Measurements from ENCODE around the gene PHC2. TPM values are rescaled to one million over a fixed set of nuclear protein-coding genes. Genes with fewer than 3 reads are reported as not detected.

Gene PHC2
- total and polyA plus RNA-seq, 3 donors from 2014 or later: 121 to 178 (median 130) TPM

DNA sequence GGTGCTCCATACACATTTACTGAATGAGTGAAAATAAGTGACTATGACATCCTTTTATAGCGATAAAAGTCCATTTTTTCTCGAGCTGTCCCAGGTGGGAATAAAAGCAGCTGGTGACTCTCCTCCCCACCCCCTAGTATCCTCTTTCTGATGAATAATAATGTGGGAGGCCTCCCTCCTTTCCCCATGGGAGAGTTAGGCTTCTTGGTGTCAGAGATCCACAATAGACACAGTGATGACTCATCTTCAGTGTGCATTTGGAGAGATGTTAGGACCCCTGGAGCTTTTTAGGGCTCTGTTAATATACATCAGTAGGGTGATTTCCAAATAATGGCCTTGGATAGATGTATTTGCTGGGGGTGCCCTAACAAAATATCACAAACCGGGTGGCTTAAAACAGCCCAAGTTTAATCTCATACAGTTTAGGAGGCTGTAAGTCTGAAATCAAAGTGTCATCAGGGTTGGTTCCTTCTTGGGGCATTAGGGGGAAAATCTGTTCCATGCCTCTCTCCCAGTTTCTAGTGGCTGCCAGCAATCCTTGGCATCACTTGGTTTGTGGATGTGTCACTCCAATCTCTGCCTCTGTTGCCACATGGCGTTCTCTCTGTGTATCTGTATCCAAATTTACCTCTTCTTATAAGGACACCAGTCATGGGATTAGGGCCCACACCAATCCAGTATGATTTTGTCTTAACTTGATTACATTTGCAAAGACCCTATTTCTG is 4.4 kb upstream of the PHC2 start:
- WGBS, 2 donors: 74 to 80% methylated on average over 4 of the region's 4 CpGs

DNA sequence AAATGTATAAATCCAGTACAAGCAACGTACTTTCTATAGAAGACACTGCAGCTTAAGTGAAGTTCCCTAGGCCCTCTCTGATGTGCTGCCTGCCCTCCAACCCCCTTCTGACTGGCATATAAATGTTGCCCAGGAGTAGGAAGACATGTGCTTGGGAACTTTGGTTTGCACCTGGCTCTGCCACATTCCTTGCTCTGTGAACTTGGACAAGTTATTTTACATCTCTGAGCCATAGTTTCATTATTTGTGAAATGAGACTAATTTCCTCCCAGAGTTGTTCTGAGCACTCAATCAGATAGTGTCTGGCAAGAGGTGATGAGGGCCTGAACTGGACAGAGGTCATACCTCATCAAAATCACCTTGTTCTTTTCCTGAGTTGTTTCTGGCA is 3.5 kb upstream of the PHC2 start:
- H3K9me3 ChIP-seq: no peaks in the 10 kb centered on the region
- no peak for TF ChIP-seq POLR2A (IDR thresholded peaks at IDR 0.05)
- TF ChIP-seq, protein P1, sequence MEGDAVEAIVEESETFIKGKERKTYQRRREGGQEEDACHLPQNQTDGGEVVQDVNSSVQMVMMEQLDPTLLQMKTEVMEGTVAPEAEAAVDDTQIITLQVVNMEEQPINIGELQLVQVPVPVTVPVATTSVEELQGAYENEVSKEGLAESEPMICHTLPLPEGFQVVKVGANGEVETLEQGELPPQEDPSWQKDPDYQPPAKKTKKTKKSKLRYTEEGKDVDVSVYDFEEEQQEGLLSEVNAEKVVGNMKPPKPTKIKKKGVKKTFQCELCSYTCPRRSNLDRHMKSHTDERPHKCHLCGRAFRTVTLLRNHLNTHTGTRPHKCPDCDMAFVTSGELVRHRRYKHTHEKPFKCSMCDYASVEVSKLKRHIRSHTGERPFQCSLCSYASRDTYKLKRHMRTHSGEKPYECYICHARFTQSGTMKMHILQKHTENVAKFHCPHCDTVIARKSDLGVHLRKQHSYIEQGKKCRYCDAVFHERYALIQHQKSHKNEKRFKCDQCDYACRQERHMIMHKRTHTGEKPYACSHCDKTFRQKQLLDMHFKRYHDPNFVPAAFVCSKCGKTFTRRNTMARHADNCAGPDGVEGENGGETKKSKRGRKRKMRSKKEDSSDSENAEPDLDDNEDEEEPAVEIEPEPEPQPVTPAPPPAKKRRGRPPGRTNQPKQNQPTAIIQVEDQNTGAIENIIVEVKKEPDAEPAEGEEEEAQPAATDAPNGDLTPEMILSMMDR (IDR thresholded peaks at IDR 0.05): no peak
- 88 to 94% methylated on average over 1 of the region's 1 CpG for WGBS, 2 donors
- H3K36me3 ChIP-seq (ENCODE audit: low read depth, missing control alignments): no peaks in the 10 kb centered on the region
- intact Hi-C loops (cut with DNase I; ENCODE audit: low total_unique reads): no loop called here
- H3K4me3 ChIP-seq: no peak overlapping the region
- H3K27ac ChIP-seq: no peak overlapping the region
- no peaks in the 10 kb centered on the region for H3K4me1 ChIP-seq
- DNase-seq: no peak
- no peaks in the 10 kb centered on the region for H3K27me3 ChIP-seq

More for the DNA sequence above, 4.4 kb upstream of the PHC2 start:
- H3K27ac ChIP-seq: no peak overlapping the region
- H3K9me3 ChIP-seq: no peaks in the 10 kb centered on the region
- no peaks in the 10 kb centered on the region for H3K4me1 ChIP-seq
- H3K27me3 ChIP-seq: no peaks in the 10 kb centered on the region
- H3K36me3 ChIP-seq (ENCODE audit: low read depth, missing control alignments): no peaks in the 10 kb centered on the region
- intact Hi-C loops (cut with DNase I; ENCODE audit: low total_unique reads): no loop called here
- H3K4me3 ChIP-seq: no peak overlapping the region
- DNase-seq: no peak
- TF ChIP-seq, protein P1 (IDR thresholded peaks at IDR 0.05): no peak
- TF ChIP-seq POLR2A (IDR thresholded peaks at IDR 0.05): no peak

DNA sequence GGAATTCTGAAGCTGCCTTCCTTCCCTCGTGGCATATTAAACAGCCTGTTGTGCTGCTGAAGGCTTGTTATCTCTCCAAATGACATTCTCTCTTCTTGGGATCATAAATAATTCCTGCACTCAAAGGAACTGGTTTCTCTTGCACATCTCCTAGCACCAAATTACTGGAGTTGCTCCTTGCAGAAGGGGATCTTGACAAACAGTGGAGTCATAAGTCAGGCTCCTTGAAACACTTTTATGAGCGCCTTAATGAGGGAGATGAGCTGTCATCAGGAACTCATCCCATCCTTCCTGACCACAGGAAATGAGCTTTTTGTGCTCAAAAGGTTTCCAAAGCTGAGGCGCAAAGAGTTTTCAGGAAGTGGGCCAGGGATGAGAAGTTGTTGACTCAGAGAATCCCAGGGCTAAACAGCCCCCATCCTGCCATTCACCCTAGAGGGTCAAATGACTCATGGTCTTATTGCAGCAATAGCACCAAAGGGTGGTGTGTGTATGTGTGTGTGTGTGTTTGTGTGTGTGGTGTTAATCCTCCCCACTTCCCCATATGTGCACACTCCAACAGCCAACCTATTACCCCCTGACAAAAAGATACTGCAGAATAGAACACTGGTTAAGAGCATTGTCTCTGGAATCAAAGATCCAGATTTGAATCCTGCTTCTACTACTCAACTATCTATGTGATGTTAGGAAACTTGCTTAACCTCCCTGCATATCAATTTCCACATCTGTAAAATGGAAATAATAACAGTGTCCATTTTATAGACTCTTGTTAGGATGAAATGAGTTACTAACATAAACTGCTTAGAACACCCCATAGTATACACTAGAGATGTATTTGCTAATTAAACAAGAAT is 2.8 kb upstream of the PHC2 start:
- no peak overlapping the region for H3K27ac ChIP-seq
- intact Hi-C loops (cut with DNase I; ENCODE audit: low total_unique reads): no loop called here
- WGBS, 2 donors: 48 to 55% methylated on average over 3 of the region's 3 CpGs
- no peaks in the 10 kb centered on the region for H3K9me3 ChIP-seq
- H3K4me1 ChIP-seq: no peaks in the 10 kb centered on the region
- TF ChIP-seq, protein P1 (IDR thresholded peaks at IDR 0.05): no peak
- no peak for TF ChIP-seq POLR2A (IDR thresholded peaks at IDR 0.05)
- H3K4me3 ChIP-seq: no peak overlapping the region
- H3K27me3 ChIP-seq: no peaks in the 10 kb centered on the region
- peak; percentile 34 for DNase-seq
- no peaks in the 10 kb centered on the region for H3K36me3 ChIP-seq (ENCODE audit: low read depth, missing control alignments)

DNA sequence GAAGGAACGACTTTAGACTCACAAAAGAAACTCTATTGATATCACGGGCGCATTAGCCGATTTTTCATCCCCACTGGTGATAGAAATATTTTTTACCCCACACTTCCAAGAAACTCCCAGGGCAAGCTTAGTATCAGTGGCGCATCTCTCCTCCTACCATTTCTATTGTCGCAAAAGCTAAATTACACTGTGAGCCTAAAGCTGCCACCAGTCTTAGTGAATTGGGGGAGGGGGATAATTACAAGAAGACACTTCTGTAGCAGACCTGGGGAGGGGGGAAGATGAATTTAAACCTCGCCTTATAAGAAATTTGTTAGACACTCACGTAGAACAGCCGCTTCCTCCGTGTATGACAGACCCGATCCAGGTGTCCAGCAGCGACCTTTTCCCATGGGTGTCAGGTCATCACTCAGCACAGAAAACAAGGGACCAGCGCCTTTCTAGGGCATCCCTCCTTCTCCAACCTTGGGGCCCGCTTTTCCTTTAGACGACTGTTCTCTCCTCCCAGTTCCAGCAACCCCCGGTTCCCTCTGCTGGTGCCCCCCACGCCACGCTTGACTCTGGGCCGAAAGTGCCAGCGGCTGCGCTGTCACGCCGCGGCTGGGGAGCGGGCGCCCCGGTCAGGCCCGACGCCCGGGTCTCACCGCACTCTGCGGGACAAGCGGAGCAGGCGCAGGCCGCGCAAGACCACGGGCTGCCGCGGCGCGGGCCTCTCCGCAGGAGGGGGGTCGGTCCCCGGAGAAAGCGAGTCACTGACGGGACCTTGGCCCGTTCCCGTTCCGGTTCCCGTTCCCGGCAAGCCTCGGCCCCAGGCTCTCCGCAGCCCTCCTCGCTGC is 821 bp downstream of the PHC2 start:
- TF ChIP-seq, protein P1 (IDR thresholded peaks at IDR 0.05): no peak
- TF ChIP-seq POLR2A (IDR thresholded peaks at IDR 0.05): no peak
- Histone ChIP-seq H3K9me3 (no peaks in the 10 kb centered on the region), H3K27ac (peak overlapping the region in 1 of 2 donors; percentile 60), H3K27me3 (no peaks in the 10 kb centered on the region), H3K4me1 (no peaks in the 10 kb centered on the region), H3K36me3 (ENCODE audit: low read depth, missing control alignments) (no peaks in the 10 kb centered on the region), H3K4me3 (peak overlapping the region; percentile 77 to 89)
- WGBS, 2 donors: 8 to 20% methylated on average over 18 to 49 of the region's 54 CpGs
- DNase-seq: no peak
- intact Hi-C loops (cut with DNase I; ENCODE audit: low total_unique reads): no loop called here
